GM18508 (cell line): Measurements from ENCODE around the gene NT5E.
"Not testable (repeated sequence)": the region's sequence is repeated elsewhere in the genome, so short reads cannot be mapped to it uniquely, and the experiment has no call there.

Experiments
- ATAC-seq: cut with Tn5 transposase; IDR thresholded peaks from one replicate; pipeline ENCODE4 v1.9.1; 2021; ENCODE audit warnings: moderate number of reproducible peaks; ENCODE audit not compliant: insufficient read depth, unreplicated experiment

NT5E gene

GRCh38 chr6:85449818-85450759, at the start of gene NT5E:
Gene NT5E (plus strand): TSS chr6:85450083. CDS start chr6:85450140, 57 bp downstream.
- peak; percentile 50 for ATAC-seq

GRCh38 chr6:85400331-85400730, 49.6 kb upstream of the NT5E start:
- no peak for ATAC-seq

DNA sequence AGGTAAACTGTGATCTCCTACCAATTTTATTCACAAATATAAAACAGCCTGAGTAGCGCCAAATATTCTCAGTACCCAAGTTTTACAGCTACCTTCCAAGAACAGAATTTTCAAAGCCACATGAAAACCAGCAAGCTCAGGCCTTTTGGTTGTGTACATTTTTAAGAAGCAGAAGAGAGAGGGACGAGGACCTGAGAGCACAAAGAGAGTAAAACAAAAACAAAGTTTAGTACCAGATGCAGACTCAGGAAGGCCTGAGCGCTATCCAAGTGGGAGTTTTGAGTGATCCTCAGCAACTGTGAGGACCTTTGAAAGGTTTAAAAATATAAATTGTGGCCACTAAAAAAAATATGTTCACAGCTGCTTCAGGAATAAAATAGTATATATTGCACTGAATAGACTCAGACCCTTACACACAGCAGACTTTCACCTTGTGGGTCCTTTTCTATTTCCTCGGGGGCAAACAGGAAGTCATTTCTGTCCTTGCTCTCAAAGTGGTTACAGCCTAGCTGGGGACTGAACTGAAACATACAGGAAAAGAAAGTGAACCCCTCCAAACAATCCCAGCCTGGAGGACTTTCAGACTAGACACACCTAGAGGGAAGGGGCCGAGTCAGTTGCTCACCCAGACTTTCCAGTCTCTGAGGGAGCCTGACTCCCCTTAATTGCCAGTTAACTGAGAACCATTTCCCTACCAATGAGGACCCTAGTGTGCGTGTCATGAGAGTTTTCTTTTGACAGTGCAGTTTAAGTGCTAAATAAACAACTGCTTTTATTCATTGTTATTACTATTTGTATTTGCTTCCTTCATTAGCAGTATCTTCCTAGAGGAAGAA, 48.5 kb upstream of the NT5E start:
- no peak for ATAC-seq

DNA sequence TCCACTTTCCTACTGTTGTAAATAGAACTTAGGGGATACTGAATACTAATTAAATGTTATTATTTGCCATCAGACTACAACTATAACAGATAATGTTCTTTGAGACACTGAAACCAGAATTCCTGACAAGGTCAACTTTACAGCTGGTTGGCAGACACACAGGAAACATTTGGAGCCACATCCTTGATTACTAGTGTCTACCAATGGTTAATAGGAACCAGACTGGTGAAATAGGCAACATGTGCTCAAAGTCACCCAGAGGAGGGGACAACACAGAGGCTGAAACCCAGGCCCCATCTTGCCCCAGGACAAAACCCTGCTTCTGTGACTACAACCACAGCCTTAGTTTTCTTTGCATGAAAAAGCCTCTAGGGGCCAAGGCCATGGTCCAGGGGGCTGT, 47.8 kb upstream of the NT5E start:
- ATAC-seq, result no peak

DNA sequence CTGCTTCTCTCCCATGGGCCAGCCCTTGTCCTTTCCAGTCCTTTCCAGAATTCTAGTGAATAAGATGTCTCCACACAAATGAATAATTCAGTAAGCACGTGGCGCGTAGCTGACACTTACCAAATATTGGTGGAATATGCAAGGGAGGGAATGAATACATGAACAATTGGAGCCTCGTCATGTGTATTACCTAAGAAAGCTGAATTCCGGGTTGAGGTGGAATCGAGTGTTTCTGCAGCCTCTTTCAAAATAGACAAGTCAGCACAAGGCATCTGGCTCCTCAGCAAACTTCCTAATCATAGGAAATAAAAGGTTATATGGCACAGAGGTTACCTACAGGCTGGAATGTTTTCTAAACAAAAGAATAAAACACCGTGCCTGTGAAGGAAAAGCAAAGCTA, 47.0 kb upstream of the NT5E start:
- no peak for ATAC-seq

DNA sequence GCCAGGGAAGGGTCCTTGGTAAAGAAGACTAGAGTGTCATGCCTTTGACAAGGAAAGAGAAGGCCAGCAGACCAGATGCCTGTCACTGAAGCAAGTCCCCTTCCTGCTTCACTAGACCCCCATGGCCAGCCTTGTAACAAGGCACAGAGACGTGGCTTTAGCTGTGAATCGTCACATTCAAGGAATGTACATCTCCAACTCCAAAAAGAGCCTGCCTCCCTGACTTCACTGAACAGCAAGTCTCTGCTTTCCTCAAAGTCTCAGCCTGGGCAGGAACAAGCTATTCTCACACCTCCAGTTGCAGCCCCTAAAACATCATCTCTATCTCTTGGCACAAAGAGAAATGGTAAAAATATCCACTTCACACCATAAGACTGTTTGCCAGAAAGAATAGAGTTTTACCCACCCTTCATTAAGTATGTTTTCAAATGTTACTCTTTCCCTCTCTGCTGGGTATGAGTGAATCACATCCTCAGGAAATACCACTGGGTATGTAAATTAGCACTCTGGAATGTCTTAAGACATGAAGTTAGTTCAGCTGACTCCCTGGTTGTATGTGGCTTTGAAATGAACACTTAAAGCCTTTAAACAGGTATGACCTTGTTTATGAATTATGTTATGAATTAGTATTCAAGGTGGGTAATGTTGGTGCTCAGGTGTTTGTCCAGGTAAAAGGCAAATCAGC, 46.4 kb upstream of the NT5E start:
- no peak for ATAC-seq

GRCh38 chr6:85404016-85404563, 45.8 kb upstream of the NT5E start:
- ATAC-seq, result not testable (repeated sequence)

- ATAC-seq, result no peak
Measured at GRCh38 chr6:85404564-85405174, 45.2 kb upstream of the NT5E start.

GRCh38 chr6:85405175-85405852, 44.6 kb upstream of the NT5E start:
- ATAC-seq, result peak; percentile 83

GRCh38 chr6:85405853-85406198, 44.1 kb upstream of the NT5E start:
- ATAC-seq, result no peak

- ATAC-seq, result no peak
Measured at GRCh38 chr6:85406641-85407075, 43.2 kb upstream of the NT5E start.

DNA sequence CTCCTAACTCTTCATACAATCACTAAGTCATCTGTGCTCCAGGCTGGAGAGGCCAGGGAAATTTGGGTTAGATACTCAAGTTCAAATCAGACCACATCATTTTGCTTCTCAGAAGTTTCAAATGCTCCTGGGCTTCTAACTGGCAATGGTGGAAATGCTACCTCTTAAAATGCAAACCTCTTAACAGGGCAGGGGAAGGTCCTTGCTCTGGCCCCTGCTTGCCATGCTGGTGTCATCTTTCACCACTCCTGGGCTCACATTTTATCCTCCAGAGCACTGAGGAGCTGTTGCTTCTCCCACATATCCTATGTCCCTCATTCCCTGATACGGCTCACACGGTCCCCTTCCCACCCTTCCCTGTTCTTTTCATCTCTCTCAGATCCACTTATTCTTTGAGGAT, 41.8 kb upstream of the NT5E start:
- ATAC-seq, result no peak

GRCh38 chr6:85412911-85413430, 36.9 kb upstream of the NT5E start:
- no peak for ATAC-seq

DNA sequence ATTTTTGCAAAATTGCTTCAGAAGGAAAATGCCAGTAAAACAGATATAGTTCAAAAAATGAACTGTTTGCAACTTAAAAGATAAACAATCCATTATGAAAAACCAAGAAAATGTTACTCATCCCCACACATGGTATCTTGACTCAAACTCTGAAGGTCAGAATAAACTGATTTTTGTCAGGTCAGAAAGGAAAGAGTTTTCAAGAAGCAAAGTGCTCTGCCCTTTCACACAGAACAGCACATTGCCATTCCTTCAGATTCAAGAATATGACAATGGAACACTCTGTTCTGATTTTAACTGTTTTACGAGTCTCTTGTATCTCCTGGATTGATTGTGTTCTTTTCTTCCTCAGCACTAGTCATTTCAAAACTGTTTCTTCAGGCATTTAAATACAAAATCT, 33.8 kb upstream of the NT5E start:
- ATAC-seq, result no peak

GRCh38 chr6:85416766-85417165, 33.1 kb upstream of the NT5E start:
- ATAC-seq, result no peak

DNA sequence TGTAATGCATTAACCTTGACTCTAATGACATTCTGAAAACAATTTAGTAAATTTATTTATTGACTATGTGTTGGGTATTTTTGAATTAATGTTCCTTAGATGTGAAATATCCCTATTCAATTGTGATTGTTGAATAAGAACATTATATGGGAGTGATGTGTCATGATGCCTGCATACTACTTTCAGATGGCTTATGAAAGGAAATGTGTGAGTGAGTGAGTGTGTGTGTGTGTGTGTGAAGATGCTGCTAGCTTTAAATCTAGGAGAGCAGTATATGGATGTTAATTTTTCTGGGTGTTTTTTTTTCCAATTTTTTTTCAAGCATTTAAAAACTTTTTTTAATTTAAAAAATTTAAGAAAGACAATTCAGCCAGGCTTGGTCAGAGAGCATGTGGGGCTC, 32.5 kb upstream of the NT5E start:
- no peak for ATAC-seq

DNA sequence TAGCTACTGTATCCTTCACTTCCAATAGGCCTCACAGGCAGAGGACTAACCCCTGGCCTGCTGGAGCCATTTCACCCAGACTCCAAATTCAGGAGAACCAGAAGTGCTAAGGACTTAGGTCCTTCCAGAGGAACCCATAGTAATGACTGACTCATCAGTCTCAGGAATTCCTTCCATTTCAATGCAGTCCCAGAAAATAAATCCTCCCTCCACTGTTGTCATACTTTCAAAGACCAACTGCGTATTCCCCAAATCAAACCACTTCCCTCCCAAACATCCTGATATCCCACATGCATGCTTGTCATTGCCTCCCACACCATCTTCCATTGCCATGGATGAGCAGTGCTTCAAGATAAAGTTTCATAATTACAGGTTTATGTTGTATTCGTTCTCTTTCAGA, 31.8 kb upstream of the NT5E start:
- ATAC-seq, result no peak

- peak; percentile 51 for ATAC-seq
Measured at GRCh38 chr6:85419046-85419759, 30.7 kb upstream of the NT5E start.

- ATAC-seq, result no peak
Measured at GRCh38 chr6:85420551-85420950, 29.3 kb upstream of the NT5E start.
